Right lobe of liver (tissue), 4 donors: ENCODE measurements around the gene GREM2.

Experiments
- POLR2A ChIP-seq: fragments of 450-650 bp; IDR thresholded peaks from one replicate; pipeline ENCODE4 v1.6.1; 2017; ENCODE audit warnings: antibody characterized with exemption, mild to moderate bottlenecking
- TF ChIP-seq, protein P1 (sequence below), 4 donors: fragments of 200-600 bp in 3 of 4; fragments of 450-650 bp in 1 of 4; IDR thresholded peaks; one replicate each; pipeline versions ENCODE4 v1.5.1 to v1.8.0; 2016 to 2022; ENCODE audit warnings: antibody characterized with exemption in 4 of 4, mild to moderate bottlenecking in 2 of 4
- donor health status: DM: no; HTN: no; CAD: no.
- donor health status: DM: no; HTN: no; CAD: no.
- donor health status: DM: no; HTN: yes; CAD: no.

DNA sequence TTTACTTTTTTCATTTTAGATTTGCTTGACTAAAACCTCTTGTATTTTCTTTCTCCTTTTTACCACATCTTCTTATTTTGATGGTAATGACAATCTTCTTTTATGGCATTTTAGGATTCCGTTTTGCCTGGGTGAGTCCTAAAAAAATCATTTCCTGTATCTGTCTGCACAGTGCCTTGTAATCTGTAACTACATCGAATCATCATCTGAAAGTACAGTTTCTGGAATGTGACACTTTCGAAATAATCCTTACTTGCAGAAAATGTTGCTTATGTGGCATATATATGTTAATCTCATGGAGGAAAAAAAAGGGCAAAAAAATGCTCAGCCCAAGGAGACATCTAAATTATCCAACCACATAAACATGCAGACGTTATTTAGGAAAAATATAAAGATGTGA lies 29.0 kb downstream of the GREM2 start:
- no peak for TF ChIP-seq POLR2A
- TF ChIP-seq, protein P1, sequence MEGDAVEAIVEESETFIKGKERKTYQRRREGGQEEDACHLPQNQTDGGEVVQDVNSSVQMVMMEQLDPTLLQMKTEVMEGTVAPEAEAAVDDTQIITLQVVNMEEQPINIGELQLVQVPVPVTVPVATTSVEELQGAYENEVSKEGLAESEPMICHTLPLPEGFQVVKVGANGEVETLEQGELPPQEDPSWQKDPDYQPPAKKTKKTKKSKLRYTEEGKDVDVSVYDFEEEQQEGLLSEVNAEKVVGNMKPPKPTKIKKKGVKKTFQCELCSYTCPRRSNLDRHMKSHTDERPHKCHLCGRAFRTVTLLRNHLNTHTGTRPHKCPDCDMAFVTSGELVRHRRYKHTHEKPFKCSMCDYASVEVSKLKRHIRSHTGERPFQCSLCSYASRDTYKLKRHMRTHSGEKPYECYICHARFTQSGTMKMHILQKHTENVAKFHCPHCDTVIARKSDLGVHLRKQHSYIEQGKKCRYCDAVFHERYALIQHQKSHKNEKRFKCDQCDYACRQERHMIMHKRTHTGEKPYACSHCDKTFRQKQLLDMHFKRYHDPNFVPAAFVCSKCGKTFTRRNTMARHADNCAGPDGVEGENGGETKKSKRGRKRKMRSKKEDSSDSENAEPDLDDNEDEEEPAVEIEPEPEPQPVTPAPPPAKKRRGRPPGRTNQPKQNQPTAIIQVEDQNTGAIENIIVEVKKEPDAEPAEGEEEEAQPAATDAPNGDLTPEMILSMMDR (IDR thresholded peaks at IDR 0.05): no peak
